Caco-2 (cell line): ENCODE data around the gene FILIP1. TPM values are rescaled to one million over a fixed set of nuclear protein-coding genes. Genes with fewer than 3 reads are reported as not detected.

Experiments
- BruUV-seq: library from RNA; stranded (reverse); fragments of 400-500 nt; replicated peaks from 2 replicates; lab custom pipeline; 2021; lab: Mats Ljungman, UMichigan
- CTCF ChIA-PET: fragments of 300-600 bp; sonication (Branson Sonifier 250); formaldehyde crosslinking; loops from one replicate; lab custom pipeline; 2022; ENCODE audit warnings: antibody characterized with exemption; lab: Charles Lee
- POLR2A ChIA-PET: fragments of 300-600 bp; sonication (Branson Sonifier 250); formaldehyde crosslinking; loops from one replicate; lab custom pipeline; 2022; ENCODE audit warnings: antibody characterized with exemption; lab: Charles Lee
- DNase-seq, 2 experiments: peaks; one replicate each; pipeline versions ENCODE4 v3.0.0 to v3.0.0-alpha.2; 2020 to 2022
- H3K27me3 ChIP-seq: replicated peaks from 2 replicates; pipeline ENCODE4 v1.6.0; 2011; ENCODE audit warnings: low read length; ENCODE audit not compliant: control insufficient read depth, insufficient read depth
- H3K36me3 ChIP-seq: 2 replicates; pipeline ENCODE4 v1.5.1; 2011; ENCODE audit warnings: low read length; ENCODE audit not compliant: control insufficient read depth, insufficient read depth
- H3K4me1 ChIP-seq: fragments of 250-450 bp; sonication (Bioruptor Pico); 2 replicates; pipeline ENCODE4 v1.5.1; 2020; ENCODE audit warnings: mild to moderate bottlenecking
- H3K4me3 ChIP-seq: 2 replicates; pipeline ENCODE4 v1.5.1; 2011; ENCODE audit warnings: low read depth, mild to moderate bottlenecking, control low read depth, low read length
- H3K9me3 ChIP-seq: fragments of 250-450 bp; sonication (Bioruptor Pico); 2 replicates; pipeline ENCODE4 v1.5.1; 2020; ENCODE audit warnings: mild to moderate bottlenecking, moderate library complexity
- H3K27ac Mint-ChIP-seq: one replicate; pipeline ENCODE4 v1.8.0; 2022; ENCODE audit warnings: mixed read lengths; ENCODE audit not compliant: unreplicated experiment
- H3K27me3 Mint-ChIP-seq: one replicate; pipeline ENCODE4 v1.8.0; 2022; ENCODE audit warnings: mixed read lengths; ENCODE audit not compliant: insufficient read depth, unreplicated experiment
- H3K36me3 Mint-ChIP-seq: one replicate; pipeline ENCODE4 v1.8.0; 2022; ENCODE audit warnings: mild to moderate bottlenecking, mixed read lengths; ENCODE audit not compliant: insufficient read depth, unreplicated experiment
- H3K4me1 Mint-ChIP-seq: one replicate; pipeline ENCODE4 v1.8.0; 2022; ENCODE audit warnings: low read depth, mixed read lengths; ENCODE audit not compliant: unreplicated experiment
- H3K4me3 Mint-ChIP-seq: one replicate; pipeline ENCODE4 v1.8.0; 2022; ENCODE audit warnings: mild to moderate bottlenecking, moderate library complexity, mixed read lengths; ENCODE audit not compliant: unreplicated experiment
- H3K9me3 Mint-ChIP-seq: one replicate; pipeline ENCODE4 v1.8.0; 2022; ENCODE audit warnings: mixed read lengths; ENCODE audit not compliant: unreplicated experiment
- CTCF ChIP-seq, 2 experiments: fragments of 200-600 bp in 1 of 2; IDR thresholded peaks; 1 replicate in 1 of 2; 2 replicates in 1 of 2; pipeline versions ENCODE4 v1.5.1 to v1.8.0; 2011 to 2022; ENCODE audit warnings: antibody characterized with exemption in 1 of 2, control low read depth in 1 of 2, inconsistent platforms in 1 of 2, low read depth in 1 of 2, low read length in 1 of 2, mild to moderate bottlenecking in 1 of 2, moderate library complexity in 1 of 2; ENCODE audit not compliant: insufficient read depth in 1 of 2, severe bottlenecking in 1 of 2, unreplicated experiment in 1 of 2
- intact Hi-C: fragments of 100-400 bp; cut with micrococcal nuclease; formaldehyde crosslinking; loops from one replicate; pipeline ENCODE4 v1.10.0; 2022; ENCODE audit not compliant: unreplicated experiment
- total RNA-seq: library from RNA; stranded (reverse); gene quantifications from 2 replicates; pipeline ENCODE4 v1.2.3, GENCODE V29; 2022

FILIP1 gene
- total RNA-seq, 1 experiment from 2014 or later, result 0.07 TPM

GRCh38 chr6:75503291-75503690 is 9.7 kb upstream of the FILIP1 start:
- no peaks in the 10 kb centered on the region for H3K4me1 ChIP-seq
- no peaks in the 10 kb centered on the region for H3K27me3 ChIP-seq
- Mint-ChIP-seq H3K4me1 (no peaks in the 10 kb centered on the region), H3K27ac (no peak overlapping the region), H3K9me3 (no peaks in the 10 kb centered on the region), H3K36me3 (no peaks in the 10 kb centered on the region), H3K4me3 (no peak overlapping the region), H3K27me3 (no peaks in the 10 kb centered on the region)
- ChIA-PET POLR2A (no interaction called here), CTCF (no interaction called here)
- H3K4me3 ChIP-seq, result no peak overlapping the region
- intact Hi-C loops, result no loop called here
- H3K36me3 ChIP-seq, result no peaks in the 10 kb centered on the region
- H3K9me3 ChIP-seq, result no peaks in the 10 kb centered on the region
- no TSS peak for BruUV-seq
- no peak for DNase-seq
- no peak for TF ChIP-seq CTCF (IDR thresholded peaks at IDR 0.05; ENCODE audit: insufficient read depth in 1 of 2, low read depth in 1 of 2, low read length in 1 of 2, severe bottlenecking in 1 of 2, unreplicated experiment in 1 of 2)

- POLR2A ChIA-PET, result no interaction called here
- Mint-ChIP-seq H3K27ac (no peak overlapping the region), H3K36me3 (no peaks in the 10 kb centered on the region), H3K4me3 (no peak overlapping the region), H3K27me3 (no peaks in the 10 kb centered on the region), H3K4me1 (no peaks in the 10 kb centered on the region), H3K9me3 (no peaks in the 10 kb centered on the region)
- no peaks in the 10 kb centered on the region for H3K36me3 ChIP-seq
- no peaks in the 10 kb centered on the region for H3K4me1 ChIP-seq
- CTCF ChIA-PET, result no interaction called here
- no peak overlapping the region for H3K4me3 ChIP-seq
- intact Hi-C loops, result no loop called here
- no peak for DNase-seq
- H3K9me3 ChIP-seq, result no peaks in the 10 kb centered on the region
- no peaks in the 10 kb centered on the region for H3K27me3 ChIP-seq
- no TSS peak for BruUV-seq
- TF ChIP-seq CTCF (IDR thresholded peaks at IDR 0.05; ENCODE audit: insufficient read depth in 1 of 2, low read depth in 1 of 2, low read length in 1 of 2, severe bottlenecking in 1 of 2, unreplicated experiment in 1 of 2), result no peak
Observed at GRCh38 chr6:75502884-75503283, 9.3 kb upstream of the FILIP1 start.

GRCh38 chr6:75501756-75502155 is 8.2 kb upstream of the FILIP1 start:
- Mint-ChIP-seq H3K9me3 (no peaks in the 10 kb centered on the region), H3K4me1 (no peaks in the 10 kb centered on the region), H3K27me3 (no peaks in the 10 kb centered on the region), H3K36me3 (no peaks in the 10 kb centered on the region), H3K4me3 (no peak overlapping the region), H3K27ac (no peak overlapping the region)
- intact Hi-C loops, result no loop called here
- H3K9me3 ChIP-seq, result no peaks in the 10 kb centered on the region
- DNase-seq, result no peak
- no peak overlapping the region for H3K4me3 ChIP-seq
- H3K27me3 ChIP-seq, result no peaks in the 10 kb centered on the region
- no peaks in the 10 kb centered on the region for H3K36me3 ChIP-seq
- BruUV-seq, result no TSS peak
- ChIA-PET POLR2A (no interaction called here), CTCF (no interaction called here)
- TF ChIP-seq CTCF (IDR thresholded peaks at IDR 0.05; ENCODE audit: insufficient read depth in 1 of 2, low read depth in 1 of 2, low read length in 1 of 2, severe bottlenecking in 1 of 2, unreplicated experiment in 1 of 2), result no peak
- no peaks in the 10 kb centered on the region for H3K4me1 ChIP-seq
